ENCODE measurements around the gene GREB1.
"Not testable (repeated sequence)": the region's sequence is repeated elsewhere in the genome, so short reads cannot be mapped to it uniquely, and the experiment has no call there.

Gene GREB1

GRCh38 chr2:11644293-11644692 lies 110.4 kb downstream of the GREB1 start:
- no peak for DNase-seq

GRCh38 chr2:11646530-11646929 lies 112.7 kb downstream of the GREB1 start:
- DNase-seq = no peak

GRCh38 chr2:11647834-11648600 lies 114.2 kb downstream of the GREB1 start:
- DNase-seq = no peak

- DNase-seq = no peak
These were observed 115.2 kb downstream of the GREB1 start for GRCh38 chr2:11649093-11649492.

GRCh38 chr2:11651856-11652548 lies 118.2 kb downstream of the GREB1 start:
- DNase-seq = no peak

GRCh38 chr2:11652553-11652952 lies 118.7 kb downstream of the GREB1 start:
- DNase-seq = no peak

- no peak for DNase-seq
These were observed 121.7 kb downstream of the GREB1 start for GRCh38 chr2:11655495-11655894.

GRCh38 chr2:11656252-11656651 lies 122.4 kb downstream of the GREB1 start:
- no peak for DNase-seq

- no peak for DNase-seq
These were observed 122.8 kb downstream of the GREB1 start for GRCh38 chr2:11656671-11657101.

GRCh38 chr2:11657195-11657594 lies 123.3 kb downstream of the GREB1 start:
- DNase-seq = no peak

- no peak for DNase-seq
These were observed 123.8 kb downstream of the GREB1 start for GRCh38 chr2:11657646-11658045.

- no peak for DNase-seq
These were observed 124.6 kb downstream of the GREB1 start for GRCh38 chr2:11658208-11659114.

GRCh38 chr2:11659115-11659475 lies 125.2 kb downstream of the GREB1 start:
- no peak for DNase-seq

GRCh38 chr2:11659851-11660250 lies 126.0 kb downstream of the GREB1 start:
- no peak for DNase-seq

- not testable (repeated sequence) for DNase-seq
These were observed 126.6 kb downstream of the GREB1 start for GRCh38 chr2:11660396-11660795.

GRCh38 chr2:11661891-11662435 lies 128.1 kb downstream of the GREB1 start:
- DNase-seq = no peak

GRCh38 chr2:11662882-11663281 lies 129.0 kb downstream of the GREB1 start:
- no peak for DNase-seq

- DNase-seq = no peak
These were observed 129.6 kb downstream of the GREB1 start for GRCh38 chr2:11663427-11663826.

- DNase-seq = no peak
These were observed 131.2 kb downstream of the GREB1 start for GRCh38 chr2:11665028-11665427.

GRCh38 chr2:11665510-11666362 lies 131.9 kb downstream of the GREB1 start:
- DNase-seq = no peak

GRCh38 chr2:11667194-11667593 lies 133.3 kb downstream of the GREB1 start:
- no peak for DNase-seq

Data from central memory CD4-positive, alpha-beta T cell (primary cell).